GM23338 (cell line): ENCODE data around the gene ZNF281. TPM values are rescaled to one million over a fixed set of nuclear protein-coding genes. Genes with fewer than 3 reads are reported as not detected.

ENCODE experiments used
- ATAC-seq: fragments of 200-7000 bp; cut with Tn5 transposase; 3 replicates; pipeline ENCODE4 v1.9.1; 2020
- DNase-seq: peaks from one replicate; pipeline ENCODE4 v3.0.0-alpha.2; 2015; ENCODE audit warnings: low spot score
- H2AFZ ChIP-seq: fragments of 200-600 bp; sonication (generic); 2 replicates; pipeline ENCODE4 v1.8.0; 2016; ENCODE audit warnings: antibody characterized with exemption, mild to moderate bottlenecking, moderate library complexity
- H3F3A ChIP-seq: fragments of 200-600 bp; sonication (generic); replicated peaks from 2 replicates; pipeline ENCODE4 v1.8.0; 2017; ENCODE audit warnings: antibody characterized with exemption, mixed run types, low read depth
- H3K27ac ChIP-seq: fragments of 200-600 bp; sonication (generic); 2 replicates; pipeline ENCODE4 v1.6.1; 2016; ENCODE audit warnings: low read depth
- H3K27me3 ChIP-seq: fragments of 200-600 bp; sonication (generic); 2 replicates; pipeline ENCODE4 v1.8.0; 2016; ENCODE audit warnings: mild to moderate bottlenecking, mixed run types, moderate library complexity; ENCODE audit not compliant: insufficient read depth
- H3K36me3 ChIP-seq: fragments of 200-600 bp; sonication (generic); 2 replicates; pipeline ENCODE4 v1.8.0; 2016; ENCODE audit warnings: mild to moderate bottlenecking; ENCODE audit not compliant: insufficient read depth
- H3K4me1 ChIP-seq: fragments of 200-600 bp; sonication (generic); 2 replicates; pipeline ENCODE4 v1.8.0; 2016; ENCODE audit warnings: mild to moderate bottlenecking, moderate library complexity; ENCODE audit not compliant: insufficient read depth
- H3K4me2 ChIP-seq: fragments of 200-600 bp; sonication (generic); 2 replicates; pipeline ENCODE4 v1.7.1; 2017; ENCODE audit warnings: mixed run types
- H3K4me3 ChIP-seq: fragments of 200-600 bp; sonication (generic); 2 replicates; pipeline ENCODE4 v1.6.1; 2016; ENCODE audit warnings: mixed run types
- H3K79me2 ChIP-seq: fragments of 200-600 bp; sonication (generic); replicated peaks from 2 replicates; pipeline ENCODE4 v1.8.0; 2017; ENCODE audit warnings: mild to moderate bottlenecking; ENCODE audit not compliant: insufficient read depth
- H3K9me2 ChIP-seq: fragments of 200-600 bp; sonication (generic); 2 replicates; pipeline ENCODE4 v1.8.0; 2017; ENCODE audit not compliant: insufficient read depth
- H4K20me1 ChIP-seq: fragments of 200-600 bp; sonication (generic); replicated peaks from 2 replicates; pipeline ENCODE4 v1.8.0; 2017; ENCODE audit warnings: mild to moderate bottlenecking; ENCODE audit not compliant: insufficient read depth
- H3K27ac Mint-ChIP-seq: 2 replicates; pipeline ENCODE4 v1.8.0; 2020; ENCODE audit warnings: inconsistent platforms, mild to moderate bottlenecking, moderate library complexity, mixed read lengths
- H3K27me3 Mint-ChIP-seq: 3 replicates; pipeline ENCODE4 v1.8.0; 2022; ENCODE audit warnings: low read depth, mild to moderate bottlenecking, moderate library complexity, mixed read lengths, inconsistent platforms; ENCODE audit not compliant: insufficient read depth, poor library complexity
- H3K36me3 Mint-ChIP-seq: 3 replicates; pipeline ENCODE4 v1.8.0; 2021; ENCODE audit warnings: low read depth, mild to moderate bottlenecking, inconsistent platforms, moderate library complexity, mixed read lengths
- H3K4me1 Mint-ChIP-seq: 3 replicates; pipeline ENCODE4 v1.8.0; 2020; ENCODE audit warnings: mild to moderate bottlenecking, inconsistent platforms, mixed read lengths
- H3K4me3 Mint-ChIP-seq: 3 replicates; pipeline ENCODE4 v1.8.0; 2021; ENCODE audit warnings: moderate library complexity, mild to moderate bottlenecking, inconsistent platforms, mixed read lengths
- H3K9me3 Mint-ChIP-seq: 3 replicates; pipeline ENCODE4 v1.8.0; 2020; ENCODE audit warnings: moderate library complexity, mild to moderate bottlenecking, inconsistent platforms, mixed read lengths
- CREB1 ChIP-seq: fragments of 250-450 bp; sonication (Bioruptor Pico); IDR thresholded peaks from 2 replicates; pipeline ENCODE4 v1.5.0; 2020; ENCODE audit warnings: low read depth, mild to moderate bottlenecking, moderate library complexity
- EZH2 ChIP-seq: fragments of 200-600 bp; sonication (generic); IDR thresholded peaks from one replicate; pipeline ENCODE4 v1.8.0; 2017; ENCODE audit warnings: antibody characterized with exemption, mild to moderate bottlenecking, low read depth; ENCODE audit not compliant: unreplicated experiment
- EZH2phosphoT487 ChIP-seq: fragments of 200-600 bp; sonication (generic); IDR thresholded peaks from one replicate; pipeline ENCODE4 v1.8.1; 2018; ENCODE audit warnings: antibody characterized with exemption; ENCODE audit not compliant: unreplicated experiment
- JUNB ChIP-seq: IDR thresholded peaks from one replicate; pipeline ENCODE4 v1.6.1; 2016; ENCODE audit warnings: antibody characterized with exemption; ENCODE audit not compliant: unreplicated experiment
- NANOG ChIP-seq: IDR thresholded peaks from 2 replicates; pipeline ENCODE4 v1.6.1; 2016; ENCODE audit warnings: antibody characterized with exemption, borderline replicate concordance
- POLR2AphosphoS5 ChIP-seq: IDR thresholded peaks from 2 replicates; pipeline ENCODE4 v1.6.1; 2016; ENCODE audit warnings: antibody characterized with exemption, low read depth
- STAT1 ChIP-seq: IDR thresholded peaks from one replicate; pipeline ENCODE4 v1.6.1; 2016; ENCODE audit warnings: antibody characterized with exemption; ENCODE audit not compliant: unreplicated experiment
- ZNF114 ChIP-seq: fragments of 250-450 bp; sonication (Bioruptor Pico); IDR thresholded peaks from 2 replicates; pipeline ENCODE4 v1.5.0; 2020; ENCODE audit warnings: mild to moderate bottlenecking, moderate library complexity
- ZNF331 ChIP-seq: fragments of 250-450 bp; sonication (Bioruptor Pico); IDR thresholded peaks from 2 replicates; pipeline ENCODE4 v1.5.0; 2020; ENCODE audit warnings: low read depth, mild to moderate bottlenecking, moderate library complexity
- polyA plus RNA-seq: library from polyadenylated mRNA; unstranded; fragments of >200 nt; fragmentation: Nextera tagmentation; extraction: Ambion mirVana; gene quantifications from 2 replicates; pipeline ENCODE4 v1.2.1, GENCODE V29; 2016
- total RNA-seq: library from RNA; depleted of rRNA; stranded (reverse); fragments of >200 nt; shearing (Covaris generic); gene quantifications from 2 replicates; pipeline ENCODE4 v1.2.3, GENCODE V29; 2014
- TF ChIP-seq, protein P1 (sequence below): IDR thresholded peaks from 2 replicates; pipeline ENCODE4 v1.6.1; 2016; ENCODE audit warnings: antibody characterized with exemption
- TF ChIP-seq, protein P2 (sequence below): IDR thresholded peaks from one replicate; pipeline ENCODE4 v1.6.1; 2018; ENCODE audit warnings: antibody characterized with exemption; ENCODE audit not compliant: unreplicated experiment
- TF ChIP-seq, protein P3 (sequence below): fragments of 250-450 bp; sonication (Bioruptor Pico); IDR thresholded peaks from 2 replicates; pipeline ENCODE4 v1.5.0; 2020; ENCODE audit warnings: mild to moderate bottlenecking, moderate library complexity
- TF ChIP-seq, protein P4 (sequence below), 2 experiments: fragments of 200-600 bp in 1 of 2; sonication (generic) in 1 of 2; conservative IDR thresholded peaks; 2 replicates each; pipeline versions ENCODE4 v1.5.1 to v1.6.1; 2016 to 2017; ENCODE audit warnings: antibody characterized with exemption in 2 of 2, low read depth in 2 of 2, mild to moderate bottlenecking in 2 of 2, moderate library complexity in 1 of 2

Gene ZNF281
- total and polyA plus RNA-seq, 2 experiments from 2014 or later = 62.1 to 79.3 TPM

DNA sequence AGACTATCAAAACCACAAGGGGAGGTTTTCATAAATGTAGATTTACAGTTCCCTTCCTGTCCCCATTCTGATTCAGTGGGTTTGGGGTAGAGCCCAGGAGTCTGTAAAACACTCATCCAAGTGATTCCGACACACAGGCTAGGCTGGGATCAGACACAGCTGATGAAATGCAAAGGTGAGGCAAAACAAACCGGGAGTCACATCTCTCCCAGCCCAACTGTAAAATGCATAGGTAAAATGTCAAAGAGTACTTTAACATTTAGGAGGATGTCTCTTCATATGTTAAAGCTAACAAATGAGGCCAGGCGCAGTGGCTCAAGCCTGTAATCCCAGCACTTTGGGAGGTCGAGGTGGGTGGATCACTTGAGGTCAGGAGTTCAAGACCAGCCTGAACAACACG, 45.0 kb downstream of the ZNF281 start:
- peak; percentile 89 for DNase-seq
- no peak overlapping the region for H2AFZ ChIP-seq

More for the DNA sequence above, 45.0 kb downstream of the ZNF281 start:
- Mint-ChIP-seq H3K27me3 (peaks cover 16% of the 10 kb centered on the region), H3K27ac (no peak overlapping the region; the same call in none of the 2 replicates), H3K4me1 (peaks cover 48% of the 10 kb centered on the region), H3K4me3 (peak overlapping the region; percentile 45), H3K36me3 (peaks cover 35% of the 10 kb centered on the region), H3K9me3 (no peaks in the 10 kb centered on the region)
- peak overlapping the region; percentile 97 for H3K27ac ChIP-seq
- H3K4me3 ChIP-seq = peak overlapping the region; percentile 25
- H3K79me2 ChIP-seq = no peaks in the 10 kb centered on the region
- peaks cover 62% of the 10 kb centered on the region for H3K4me1 ChIP-seq
- H3K4me2 ChIP-seq = peak overlapping the region; percentile 51
- TF ChIP-seq STAT1 (no peak), ZNF114 (CRISPR knock-in tag) (no peak), JUNB (no peak), ZNF331 (CRISPR knock-in tag) (no peak), NANOG (peak; percentile 85), EZH2 (no peak), POLR2AphosphoS5 (no peak), EZH2phosphoT487 (no peak), CREB1 (0 out of 2 replicates have a peak, but pooled peaks have one; percentile 24)
- TF ChIP-seq, protein P1, sequence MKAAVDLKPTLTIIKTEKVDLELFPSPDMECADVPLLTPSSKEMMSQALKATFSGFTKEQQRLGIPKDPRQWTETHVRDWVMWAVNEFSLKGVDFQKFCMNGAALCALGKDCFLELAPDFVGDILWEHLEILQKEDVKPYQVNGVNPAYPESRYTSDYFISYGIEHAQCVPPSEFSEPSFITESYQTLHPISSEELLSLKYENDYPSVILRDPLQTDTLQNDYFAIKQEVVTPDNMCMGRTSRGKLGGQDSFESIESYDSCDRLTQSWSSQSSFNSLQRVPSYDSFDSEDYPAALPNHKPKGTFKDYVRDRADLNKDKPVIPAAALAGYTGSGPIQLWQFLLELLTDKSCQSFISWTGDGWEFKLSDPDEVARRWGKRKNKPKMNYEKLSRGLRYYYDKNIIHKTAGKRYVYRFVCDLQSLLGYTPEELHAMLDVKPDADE = peak; percentile 34; the same call in 1 of the 2 replicates
- TF ChIP-seq, protein P2, sequence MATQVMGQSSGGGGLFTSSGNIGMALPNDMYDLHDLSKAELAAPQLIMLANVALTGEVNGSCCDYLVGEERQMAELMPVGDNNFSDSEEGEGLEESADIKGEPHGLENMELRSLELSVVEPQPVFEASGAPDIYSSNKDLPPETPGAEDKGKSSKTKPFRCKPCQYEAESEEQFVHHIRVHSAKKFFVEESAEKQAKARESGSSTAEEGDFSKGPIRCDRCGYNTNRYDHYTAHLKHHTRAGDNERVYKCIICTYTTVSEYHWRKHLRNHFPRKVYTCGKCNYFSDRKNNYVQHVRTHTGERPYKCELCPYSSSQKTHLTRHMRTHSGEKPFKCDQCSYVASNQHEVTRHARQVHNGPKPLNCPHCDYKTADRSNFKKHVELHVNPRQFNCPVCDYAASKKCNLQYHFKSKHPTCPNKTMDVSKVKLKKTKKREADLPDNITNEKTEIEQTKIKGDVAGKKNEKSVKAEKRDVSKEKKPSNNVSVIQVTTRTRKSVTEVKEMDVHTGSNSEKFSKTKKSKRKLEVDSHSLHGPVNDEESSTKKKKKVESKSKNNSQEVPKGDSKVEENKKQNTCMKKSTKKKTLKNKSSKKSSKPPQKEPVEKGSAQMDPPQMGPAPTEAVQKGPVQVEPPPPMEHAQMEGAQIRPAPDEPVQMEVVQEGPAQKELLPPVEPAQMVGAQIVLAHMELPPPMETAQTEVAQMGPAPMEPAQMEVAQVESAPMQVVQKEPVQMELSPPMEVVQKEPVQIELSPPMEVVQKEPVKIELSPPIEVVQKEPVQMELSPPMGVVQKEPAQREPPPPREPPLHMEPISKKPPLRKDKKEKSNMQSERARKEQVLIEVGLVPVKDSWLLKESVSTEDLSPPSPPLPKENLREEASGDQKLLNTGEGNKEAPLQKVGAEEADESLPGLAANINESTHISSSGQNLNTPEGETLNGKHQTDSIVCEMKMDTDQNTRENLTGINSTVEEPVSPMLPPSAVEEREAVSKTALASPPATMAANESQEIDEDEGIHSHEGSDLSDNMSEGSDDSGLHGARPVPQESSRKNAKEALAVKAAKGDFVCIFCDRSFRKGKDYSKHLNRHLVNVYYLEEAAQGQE = no peak
- TF ChIP-seq, protein P3, sequence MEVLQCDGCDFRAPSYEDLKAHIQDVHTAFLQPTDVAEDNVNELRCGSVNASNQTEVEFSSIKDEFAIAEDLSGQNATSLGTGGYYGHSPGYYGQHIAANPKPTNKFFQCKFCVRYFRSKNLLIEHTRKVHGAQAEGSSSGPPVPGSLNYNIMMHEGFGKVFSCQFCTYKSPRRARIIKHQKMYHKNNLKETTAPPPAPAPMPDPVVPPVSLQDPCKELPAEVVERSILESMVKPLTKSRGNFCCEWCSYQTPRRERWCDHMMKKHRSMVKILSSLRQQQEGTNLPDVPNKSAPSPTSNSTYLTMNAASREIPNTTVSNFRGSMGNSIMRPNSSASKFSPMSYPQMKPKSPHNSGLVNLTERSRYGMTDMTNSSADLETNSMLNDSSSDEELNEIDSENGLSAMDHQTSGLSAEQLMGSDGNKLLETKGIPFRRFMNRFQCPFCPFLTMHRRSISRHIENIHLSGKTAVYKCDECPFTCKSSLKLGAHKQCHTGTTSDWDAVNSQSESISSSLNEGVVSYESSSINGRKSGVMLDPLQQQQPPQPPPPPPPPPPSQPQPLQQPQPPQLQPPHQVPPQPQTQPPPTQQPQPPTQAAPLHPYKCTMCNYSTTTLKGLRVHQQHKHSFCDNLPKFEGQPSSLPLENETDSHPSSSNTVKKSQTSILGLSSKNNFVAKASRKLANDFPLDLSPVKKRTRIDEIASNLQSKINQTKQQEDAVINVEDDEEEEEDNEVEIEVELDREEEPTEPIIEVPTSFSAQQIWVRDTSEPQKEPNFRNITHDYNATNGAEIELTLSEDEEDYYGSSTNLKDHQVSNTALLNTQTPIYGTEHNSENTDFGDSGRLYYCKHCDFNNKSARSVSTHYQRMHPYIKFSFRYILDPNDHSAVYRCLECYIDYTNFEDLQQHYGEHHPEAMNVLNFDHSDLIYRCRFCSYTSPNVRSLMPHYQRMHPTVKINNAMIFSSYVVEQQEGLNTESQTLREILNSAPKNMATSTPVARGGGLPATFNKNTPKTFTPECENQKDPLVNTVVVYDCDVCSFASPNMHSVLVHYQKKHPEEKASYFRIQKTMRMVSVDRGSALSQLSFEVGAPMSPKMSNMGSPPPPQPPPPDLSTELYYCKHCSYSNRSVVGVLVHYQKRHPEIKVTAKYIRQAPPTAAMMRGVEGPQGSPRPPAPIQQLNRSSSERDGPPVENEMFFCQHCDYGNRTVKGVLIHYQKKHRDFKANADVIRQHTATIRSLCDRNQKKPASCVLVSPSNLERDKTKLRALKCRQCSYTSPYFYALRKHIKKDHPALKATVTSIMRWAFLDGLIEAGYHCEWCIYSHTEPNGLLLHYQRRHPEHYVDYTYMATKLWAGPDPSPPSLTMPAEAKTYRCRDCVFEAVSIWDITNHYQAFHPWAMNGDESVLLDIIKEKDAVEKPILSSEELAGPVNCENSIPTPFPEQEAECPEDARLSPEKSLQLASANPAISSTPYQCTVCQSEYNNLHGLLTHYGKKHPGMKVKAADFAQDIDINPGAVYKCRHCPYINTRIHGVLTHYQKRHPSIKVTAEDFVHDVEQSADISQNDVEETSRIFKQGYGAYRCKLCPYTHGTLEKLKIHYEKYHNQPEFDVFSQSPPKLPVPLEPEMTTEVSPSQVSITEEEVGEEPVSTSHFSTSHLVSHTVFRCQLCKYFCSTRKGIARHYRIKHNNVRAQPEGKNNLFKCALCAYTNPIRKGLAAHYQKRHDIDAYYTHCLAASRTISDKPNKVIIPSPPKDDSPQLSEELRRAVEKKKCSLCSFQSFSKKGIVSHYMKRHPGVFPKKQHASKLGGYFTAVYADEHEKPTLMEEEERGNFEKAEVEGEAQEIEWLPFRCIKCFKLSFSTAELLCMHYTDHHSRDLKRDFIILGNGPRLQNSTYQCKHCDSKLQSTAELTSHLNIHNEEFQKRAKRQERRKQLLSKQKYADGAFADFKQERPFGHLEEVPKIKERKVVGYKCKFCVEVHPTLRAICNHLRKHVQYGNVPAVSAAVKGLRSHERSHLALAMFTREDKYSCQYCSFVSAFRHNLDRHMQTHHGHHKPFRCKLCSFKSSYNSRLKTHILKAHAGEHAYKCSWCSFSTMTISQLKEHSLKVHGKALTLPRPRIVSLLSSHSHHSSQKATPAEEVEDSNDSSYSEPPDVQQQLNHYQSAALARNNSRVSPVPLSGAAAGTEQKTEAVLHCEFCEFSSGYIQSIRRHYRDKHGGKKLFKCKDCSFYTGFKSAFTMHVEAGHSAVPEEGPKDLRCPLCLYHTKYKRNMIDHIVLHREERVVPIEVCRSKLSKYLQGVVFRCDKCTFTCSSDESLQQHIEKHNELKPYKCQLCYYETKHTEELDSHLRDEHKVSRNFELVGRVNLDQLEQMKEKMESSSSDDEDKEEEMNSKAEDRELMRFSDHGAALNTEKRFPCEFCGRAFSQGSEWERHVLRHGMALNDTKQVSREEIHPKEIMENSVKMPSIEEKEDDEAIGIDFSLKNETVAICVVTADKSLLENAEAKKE = no peak
- TF ChIP-seq, protein P4, sequence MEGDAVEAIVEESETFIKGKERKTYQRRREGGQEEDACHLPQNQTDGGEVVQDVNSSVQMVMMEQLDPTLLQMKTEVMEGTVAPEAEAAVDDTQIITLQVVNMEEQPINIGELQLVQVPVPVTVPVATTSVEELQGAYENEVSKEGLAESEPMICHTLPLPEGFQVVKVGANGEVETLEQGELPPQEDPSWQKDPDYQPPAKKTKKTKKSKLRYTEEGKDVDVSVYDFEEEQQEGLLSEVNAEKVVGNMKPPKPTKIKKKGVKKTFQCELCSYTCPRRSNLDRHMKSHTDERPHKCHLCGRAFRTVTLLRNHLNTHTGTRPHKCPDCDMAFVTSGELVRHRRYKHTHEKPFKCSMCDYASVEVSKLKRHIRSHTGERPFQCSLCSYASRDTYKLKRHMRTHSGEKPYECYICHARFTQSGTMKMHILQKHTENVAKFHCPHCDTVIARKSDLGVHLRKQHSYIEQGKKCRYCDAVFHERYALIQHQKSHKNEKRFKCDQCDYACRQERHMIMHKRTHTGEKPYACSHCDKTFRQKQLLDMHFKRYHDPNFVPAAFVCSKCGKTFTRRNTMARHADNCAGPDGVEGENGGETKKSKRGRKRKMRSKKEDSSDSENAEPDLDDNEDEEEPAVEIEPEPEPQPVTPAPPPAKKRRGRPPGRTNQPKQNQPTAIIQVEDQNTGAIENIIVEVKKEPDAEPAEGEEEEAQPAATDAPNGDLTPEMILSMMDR (conservative IDR thresholded peaks at IDR 0.05; ENCODE audit: low read depth in 2 of 2) = no peak
- H3K36me3 ChIP-seq = no peaks in the 10 kb centered on the region
- peak; percentile 68 for ATAC-seq
- H3K9me2 ChIP-seq = no peaks in the 10 kb centered on the region
- no peaks in the 10 kb centered on the region for H3K27me3 ChIP-seq
- peaks cover 12% of the 10 kb centered on the region; the same call in 1 of the 2 replicates for H3F3A ChIP-seq
- H4K20me1 ChIP-seq = no peaks in the 10 kb centered on the region
